ENCODE results near the gene PPP4R1.
"Not testable (repeated sequence)": the region's sequence is repeated elsewhere in the genome, so short reads cannot be mapped to it uniquely, and the experiment has no call there.

Gene PPP4R1, protein sequence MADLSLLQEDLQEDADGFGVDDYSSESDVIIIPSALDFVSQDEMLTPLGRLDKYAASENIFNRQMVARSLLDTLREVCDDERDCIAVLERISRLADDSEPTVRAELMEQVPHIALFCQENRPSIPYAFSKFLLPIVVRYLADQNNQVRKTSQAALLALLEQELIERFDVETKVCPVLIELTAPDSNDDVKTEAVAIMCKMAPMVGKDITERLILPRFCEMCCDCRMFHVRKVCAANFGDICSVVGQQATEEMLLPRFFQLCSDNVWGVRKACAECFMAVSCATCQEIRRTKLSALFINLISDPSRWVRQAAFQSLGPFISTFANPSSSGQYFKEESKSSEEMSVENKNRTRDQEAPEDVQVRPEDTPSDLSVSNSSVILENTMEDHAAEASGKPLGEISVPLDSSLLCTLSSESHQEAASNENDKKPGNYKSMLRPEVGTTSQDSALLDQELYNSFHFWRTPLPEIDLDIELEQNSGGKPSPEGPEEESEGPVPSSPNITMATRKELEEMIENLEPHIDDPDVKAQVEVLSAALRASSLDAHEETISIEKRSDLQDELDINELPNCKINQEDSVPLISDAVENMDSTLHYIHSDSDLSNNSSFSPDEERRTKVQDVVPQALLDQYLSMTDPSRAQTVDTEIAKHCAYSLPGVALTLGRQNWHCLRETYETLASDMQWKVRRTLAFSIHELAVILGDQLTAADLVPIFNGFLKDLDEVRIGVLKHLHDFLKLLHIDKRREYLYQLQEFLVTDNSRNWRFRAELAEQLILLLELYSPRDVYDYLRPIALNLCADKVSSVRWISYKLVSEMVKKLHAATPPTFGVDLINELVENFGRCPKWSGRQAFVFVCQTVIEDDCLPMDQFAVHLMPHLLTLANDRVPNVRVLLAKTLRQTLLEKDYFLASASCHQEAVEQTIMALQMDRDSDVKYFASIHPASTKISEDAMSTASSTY

DNA sequence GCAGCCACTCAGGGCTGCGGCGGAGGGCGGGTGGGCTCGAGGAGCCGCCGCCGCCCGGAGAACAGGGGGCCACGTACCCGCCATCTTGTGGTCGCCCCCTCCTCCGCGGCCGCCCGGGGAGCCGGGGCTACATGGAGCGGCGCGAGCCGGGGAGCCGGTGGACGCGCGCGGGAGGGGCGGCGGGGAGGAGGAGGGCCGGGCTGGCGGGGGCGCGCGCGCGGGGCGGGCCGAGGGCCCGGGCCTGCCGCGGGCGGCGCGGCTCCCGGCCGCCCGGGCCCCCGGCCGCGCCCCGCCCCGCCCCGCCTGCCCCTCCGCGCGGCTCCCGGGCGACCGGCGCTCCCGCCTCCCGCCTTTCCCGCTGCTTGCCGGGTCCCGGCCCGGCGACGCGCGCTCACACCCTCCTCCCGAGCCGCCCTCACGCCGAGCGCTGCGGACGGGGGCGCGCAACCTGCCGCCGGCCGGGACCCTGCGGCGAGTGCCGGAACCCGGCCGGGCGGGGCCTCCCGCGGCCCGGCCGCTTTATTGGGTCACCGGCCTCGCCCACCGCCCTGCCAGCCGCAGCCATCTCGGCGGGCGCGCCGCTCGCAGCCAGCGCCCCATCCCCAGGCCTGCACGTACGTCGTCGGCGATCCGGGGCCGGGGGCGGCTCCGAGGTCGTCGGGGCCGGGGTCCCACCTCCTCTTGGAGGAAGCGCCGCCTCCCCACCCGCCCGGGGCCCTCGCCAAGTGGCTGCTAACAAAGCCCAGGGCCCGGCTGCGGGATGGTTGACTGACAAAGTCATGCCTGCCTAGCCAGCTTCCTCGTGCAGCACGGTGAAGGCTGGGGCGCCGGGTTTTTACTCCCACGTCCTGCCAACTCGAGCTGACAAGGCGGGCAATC is at the start of gene PPP4R1:
PPP4R1 (minus strand) TSS at position 159 of the 879 bp plus-strand sequence; CDS start at position 84, 75 bp downstream.
- peak; percentile 79 for DNase-seq (ENCODE audit: low spot score)

DNA sequence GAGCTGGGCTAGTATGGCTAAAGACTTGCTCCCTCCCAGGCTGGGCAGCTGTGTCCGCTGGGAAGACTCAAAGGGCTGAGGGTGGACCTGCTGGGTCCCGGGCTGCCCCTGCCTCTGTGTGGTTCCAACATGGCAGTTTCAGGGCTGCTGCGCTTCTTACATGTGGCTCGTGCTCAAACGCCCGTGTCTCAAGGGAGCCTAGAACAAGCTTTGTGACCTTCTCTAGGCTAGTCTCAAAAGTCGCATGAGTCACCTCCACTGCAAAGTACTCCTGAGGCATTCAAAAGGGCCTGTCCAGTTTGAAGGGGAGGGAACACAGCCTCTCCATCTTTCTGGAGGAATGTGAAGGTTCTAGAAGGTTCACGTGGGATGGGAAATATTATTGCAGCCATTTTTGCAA is 49.0 kb upstream of the PPP4R1 start:
- no peak for DNase-seq (ENCODE audit: low spot score)

DNA sequence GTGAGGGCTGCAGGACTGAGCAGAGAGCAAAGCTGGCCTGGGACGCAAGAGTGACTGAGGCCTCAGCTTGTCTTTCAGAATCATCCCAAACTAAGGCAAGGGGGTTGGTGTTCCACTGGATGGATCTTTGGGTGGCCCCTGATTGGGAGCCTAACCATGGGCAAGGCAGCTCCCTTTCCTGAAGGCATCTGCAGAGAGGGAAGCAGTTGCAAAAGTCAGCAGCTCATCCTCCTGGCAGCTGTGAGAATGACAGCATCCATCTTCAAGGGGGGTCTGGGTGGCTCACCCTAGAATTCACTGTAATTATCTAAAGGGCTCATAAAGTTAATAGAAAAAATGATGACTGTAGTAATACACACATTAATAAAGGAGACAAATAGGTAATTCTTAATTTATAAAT is 47.2 kb upstream of the PPP4R1 start:
- DNase-seq (ENCODE audit: low spot score): peak; percentile 23

DNA sequence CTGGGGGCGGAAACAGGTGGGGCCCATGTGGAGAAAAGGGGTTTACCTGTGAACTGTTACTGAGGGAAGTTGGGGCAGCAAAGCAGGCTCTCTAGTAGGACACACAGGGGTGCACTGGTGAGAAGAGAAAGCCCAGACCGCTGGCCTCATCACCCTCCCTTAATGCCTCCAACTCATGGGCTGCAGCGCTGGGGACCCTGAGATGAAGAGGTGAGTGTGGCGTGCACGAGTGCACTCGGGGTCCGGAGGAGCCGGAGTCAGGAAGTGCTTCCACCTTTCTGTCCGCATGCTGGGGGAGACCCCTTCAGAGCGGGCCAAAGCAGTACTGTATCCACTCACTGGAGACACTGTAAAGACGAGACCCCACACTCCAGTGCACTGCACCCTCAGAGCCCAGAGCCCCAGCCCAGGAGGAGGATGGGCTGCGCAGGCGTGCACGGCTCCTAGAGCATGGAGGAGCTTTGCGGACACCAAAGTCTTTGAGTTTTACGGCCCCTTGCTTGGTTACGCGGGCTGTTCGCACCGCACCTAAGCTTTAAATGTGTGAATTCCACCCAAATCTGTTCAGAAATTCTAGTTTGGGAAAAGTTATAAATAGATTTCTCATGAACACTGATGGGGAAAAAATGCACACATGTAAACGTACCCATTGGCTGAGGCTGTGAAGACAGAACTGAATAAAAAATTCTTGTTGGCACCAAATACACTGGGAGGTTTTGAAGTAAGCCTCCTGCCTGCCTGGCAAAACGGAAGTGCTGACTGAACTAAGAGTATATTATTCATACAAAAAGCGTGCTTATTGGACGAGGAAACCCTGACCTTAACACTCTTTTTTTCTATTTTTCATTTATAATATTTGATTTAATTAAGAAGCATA is 45.4 kb upstream of the PPP4R1 start:
- no peak for DNase-seq (ENCODE audit: low spot score)

DNA sequence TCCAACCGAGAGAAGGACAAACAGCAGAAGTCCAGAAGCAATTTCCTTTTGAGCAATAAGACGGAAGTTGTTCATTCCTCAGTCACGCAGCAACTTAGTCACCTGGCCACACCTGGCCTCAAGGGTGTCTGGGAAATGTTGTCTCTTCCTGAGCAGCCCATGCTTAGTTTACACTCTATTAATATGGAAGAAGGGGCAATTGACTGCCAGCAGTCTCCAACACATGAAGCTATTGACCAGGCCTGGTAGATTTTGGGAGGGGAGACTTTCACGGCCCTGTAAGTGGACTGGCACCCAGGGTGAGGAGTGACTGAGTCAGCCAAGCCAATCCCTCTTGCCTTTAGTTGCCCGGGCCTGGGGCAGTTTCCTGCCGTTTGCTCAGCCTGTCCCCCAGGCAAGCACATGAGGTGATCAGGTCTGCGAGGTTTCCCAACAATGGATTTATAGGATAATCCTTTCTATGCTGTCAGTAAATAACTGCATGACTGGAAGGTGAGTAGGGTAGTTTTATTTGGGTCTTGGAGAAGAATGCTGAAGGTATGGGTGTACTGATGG is 43.8 kb upstream of the PPP4R1 start:
- no peak for DNase-seq (ENCODE audit: low spot score)

DNA sequence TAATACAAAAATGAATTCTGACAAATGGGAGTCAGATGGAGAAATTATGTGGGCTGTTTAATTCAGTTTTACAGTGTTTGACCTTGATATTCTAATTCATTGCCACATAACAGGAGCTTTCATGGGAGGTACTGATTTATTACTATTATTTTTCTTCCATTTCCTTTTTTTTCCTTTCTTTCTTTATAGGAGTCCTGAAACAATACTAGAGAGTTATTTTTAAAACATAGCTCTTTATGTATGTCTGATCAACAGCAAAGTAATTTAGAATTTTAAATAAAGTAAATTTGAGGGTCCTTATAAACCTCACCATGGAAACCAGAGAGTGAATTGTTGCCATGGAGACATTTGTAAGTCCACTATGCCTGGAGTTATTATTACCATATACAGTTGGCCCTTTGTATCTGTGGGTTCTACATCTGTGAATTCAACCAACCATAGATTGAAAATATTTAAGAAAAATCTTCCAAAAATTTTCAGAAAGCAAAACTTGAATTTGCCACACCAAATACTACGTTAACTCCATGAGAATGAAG is 40.9 kb upstream of the PPP4R1 start:
- DNase-seq (ENCODE audit: low spot score): no peak

DNA sequence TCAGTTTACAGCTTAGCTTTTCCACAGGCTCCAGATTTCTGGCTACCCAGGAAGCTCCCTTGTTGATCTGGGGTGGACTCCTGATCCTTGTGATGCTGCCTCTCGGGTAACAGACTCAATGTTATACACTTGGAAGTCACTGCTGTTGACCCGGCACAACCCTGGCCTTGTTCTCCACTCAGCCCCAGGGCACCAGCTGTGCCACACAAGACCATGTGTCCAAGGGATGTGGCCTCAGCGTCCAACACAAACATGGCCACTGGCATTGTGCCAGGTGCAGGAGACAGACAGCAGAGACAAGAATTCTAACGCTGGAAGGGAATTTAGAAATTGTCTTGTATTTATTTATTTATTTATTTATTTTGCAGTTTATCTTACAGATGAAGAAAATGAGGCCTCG is 39.0 kb upstream of the PPP4R1 start:
- peak; percentile 86 for DNase-seq (ENCODE audit: low spot score)

DNA sequence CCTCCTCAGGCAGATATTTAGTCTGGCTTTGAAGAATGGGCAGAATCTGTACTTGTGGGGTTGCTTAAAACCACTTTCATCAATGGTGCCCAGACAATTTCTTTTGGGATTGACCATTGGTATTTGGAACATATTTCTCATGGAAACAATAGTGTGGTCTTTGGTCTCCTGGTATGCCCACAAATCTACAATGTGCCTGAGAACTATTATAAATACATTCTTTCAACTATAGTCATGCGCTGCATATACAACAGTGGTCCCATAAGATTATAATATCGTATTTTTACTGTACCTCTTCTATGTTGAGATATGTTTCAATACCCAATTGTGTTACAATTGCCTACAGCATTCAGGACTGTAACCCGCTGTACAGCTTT is 34.8 kb upstream of the PPP4R1 start:
- DNase-seq (ENCODE audit: low spot score): no peak

DNA sequence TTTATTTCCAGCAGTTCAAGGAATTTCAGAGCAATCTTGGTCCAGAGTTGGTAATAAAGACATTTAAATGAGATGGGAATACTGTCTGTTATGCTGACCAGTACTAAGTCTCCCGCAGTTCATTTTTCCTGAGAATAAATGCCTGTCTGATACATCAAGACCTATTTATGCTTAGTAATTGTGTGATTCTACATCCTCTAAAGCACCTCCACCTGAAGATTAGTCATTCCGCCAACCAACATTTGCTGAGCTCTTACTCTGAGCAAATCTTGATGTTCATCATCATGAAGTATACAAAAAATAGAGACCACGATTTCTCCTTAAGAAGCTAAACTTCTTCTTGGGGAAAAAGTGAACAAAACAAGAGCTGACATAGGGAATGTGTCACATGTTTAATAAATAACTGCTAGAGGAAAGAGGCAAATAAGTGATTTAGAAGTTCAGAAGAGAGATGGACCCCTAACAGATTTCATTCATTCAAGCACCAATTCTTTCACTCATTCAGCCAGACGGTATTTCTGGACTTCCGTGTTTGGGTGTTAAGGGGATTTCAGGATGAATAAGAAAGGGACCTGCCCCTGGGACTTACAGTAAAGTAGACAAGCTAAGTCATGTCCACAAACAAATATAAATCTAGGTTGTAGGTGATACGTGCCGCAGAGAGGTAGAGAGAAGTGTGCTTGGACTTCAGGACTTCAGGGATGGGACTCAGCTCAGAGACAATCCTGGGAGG is 34.2 kb upstream of the PPP4R1 start:
- DNase-seq (ENCODE audit: low spot score): no peak

DNA sequence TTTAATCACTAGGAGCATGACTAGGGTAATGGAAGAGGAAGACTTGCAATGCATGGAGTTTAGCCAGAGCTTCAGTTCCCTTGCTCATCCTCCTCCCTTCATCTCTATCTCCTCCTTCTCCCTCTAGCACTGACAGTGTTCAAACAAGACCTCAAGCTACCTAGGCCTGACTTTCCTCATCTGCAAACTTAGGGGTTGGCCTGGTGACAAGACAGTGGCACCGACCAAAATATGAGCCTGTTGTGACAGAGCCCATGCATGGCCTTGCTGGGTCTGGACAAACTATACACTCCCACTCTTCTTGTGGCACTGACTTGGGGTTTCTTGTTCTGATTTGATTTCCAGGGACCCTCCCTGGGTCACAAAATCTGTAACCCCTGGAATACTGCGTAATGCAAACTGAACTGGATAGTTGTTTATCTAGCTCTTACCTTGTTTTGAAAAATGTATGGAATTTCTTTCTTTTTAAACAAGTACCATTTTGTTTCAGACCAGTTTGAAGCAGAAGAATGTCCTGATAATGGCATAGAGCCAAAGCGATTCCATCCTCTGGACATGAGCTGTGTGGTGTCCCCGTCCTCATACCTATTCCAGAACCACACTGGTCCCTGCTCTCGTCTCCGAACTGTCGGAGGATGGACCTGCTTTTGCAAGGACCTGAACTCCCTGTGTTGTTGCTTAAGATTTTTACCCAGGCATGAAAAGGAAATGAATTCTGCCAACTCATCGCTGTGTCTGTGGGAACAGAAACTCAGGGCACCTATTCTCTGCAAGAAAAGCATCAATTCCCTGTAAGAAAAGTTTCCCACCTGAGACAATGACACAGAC is 33.4 kb upstream of the PPP4R1 start:
- DNase-seq (ENCODE audit: low spot score): no peak

DNA sequence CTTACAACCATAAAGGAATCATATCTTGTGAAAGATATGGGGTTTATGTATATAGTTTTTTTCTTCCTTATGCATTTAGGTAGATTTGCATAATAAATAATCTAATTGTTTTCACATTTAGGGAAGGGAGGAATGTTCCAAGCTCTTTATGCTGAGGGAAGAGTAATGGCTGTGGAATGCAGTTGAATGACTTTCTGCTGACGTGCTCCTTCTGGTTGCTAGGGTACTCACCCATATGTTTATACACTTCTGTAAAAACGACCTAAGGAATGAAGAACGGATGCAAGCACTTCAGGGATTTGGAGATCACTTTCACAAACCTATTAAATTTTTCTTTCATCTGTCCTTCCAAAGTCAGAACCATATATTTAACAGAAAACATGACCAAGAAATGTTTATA is 29.2 kb upstream of the PPP4R1 start:
- no peak for DNase-seq (ENCODE audit: low spot score)

DNA sequence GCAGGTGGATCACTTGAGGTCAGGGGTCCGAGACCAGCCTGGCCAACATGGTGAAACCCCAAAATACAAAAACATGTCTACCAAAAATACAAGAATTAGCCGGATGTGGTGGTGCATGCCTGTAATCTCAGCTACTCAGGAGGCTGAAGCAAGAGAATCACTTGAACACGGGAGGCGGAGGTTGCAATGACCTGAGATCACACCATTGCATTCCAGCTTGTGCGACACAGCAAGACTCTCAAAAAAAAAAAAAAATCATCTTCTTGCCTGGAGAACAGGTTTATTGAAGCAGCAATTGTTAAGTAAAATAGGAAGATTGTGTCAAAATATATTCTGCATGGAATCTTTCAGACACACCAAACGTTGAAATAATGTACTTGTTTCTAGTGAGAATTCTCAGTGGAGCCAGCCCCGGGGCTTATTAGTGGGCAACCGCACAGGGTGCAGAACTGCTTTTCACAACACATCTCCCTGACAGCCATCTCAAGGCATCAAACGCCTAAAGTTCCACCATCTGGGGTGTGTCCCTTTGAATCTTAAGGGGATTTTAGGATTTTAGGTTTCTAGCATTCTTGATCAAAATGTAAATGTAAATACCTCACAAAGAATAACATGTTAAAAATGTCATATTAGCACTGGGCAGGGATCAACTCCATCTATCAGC is 28.6 kb upstream of the PPP4R1 start:
- DNase-seq (ENCODE audit: low spot score): no peak

DNA sequence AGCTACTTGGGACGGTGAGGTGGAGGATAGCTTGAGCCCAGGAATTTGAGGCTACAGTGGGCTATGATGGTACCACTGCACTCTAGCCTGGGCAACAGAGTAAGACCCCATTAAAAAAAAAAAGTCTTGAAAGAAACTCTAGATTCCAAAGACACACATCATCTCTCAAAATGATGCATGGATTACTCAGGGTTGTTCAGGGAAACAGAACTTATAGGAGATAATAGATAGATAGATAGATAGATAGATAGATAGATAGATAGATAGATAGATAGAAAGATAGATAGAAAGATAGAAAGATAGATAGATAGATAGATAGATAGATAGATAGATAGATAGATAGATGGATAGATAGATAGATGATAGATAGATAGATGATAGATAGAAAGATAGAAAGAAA is 26.7 kb upstream of the PPP4R1 start:
- DNase-seq (ENCODE audit: low spot score): not testable (repeated sequence)

DNA sequence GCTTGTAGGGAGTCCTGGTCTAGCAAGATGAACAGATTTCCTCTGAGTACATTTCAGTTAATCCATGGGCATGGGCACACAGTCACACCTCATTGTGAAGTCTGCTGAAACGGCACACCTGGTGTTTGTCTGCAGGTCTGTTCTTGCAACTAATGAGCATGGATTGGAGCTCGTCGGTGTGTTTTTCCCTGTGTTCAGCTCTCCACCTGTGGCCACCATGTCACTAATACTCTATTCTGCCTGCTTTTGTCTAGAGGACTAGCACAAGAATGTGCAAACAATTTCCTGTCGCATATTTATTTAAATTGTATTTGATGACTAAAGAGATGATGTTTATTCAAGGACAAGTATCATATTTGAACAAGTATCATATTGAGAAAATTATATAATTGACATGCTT is 24.5 kb upstream of the PPP4R1 start:
- no peak for DNase-seq (ENCODE audit: low spot score)

DNA sequence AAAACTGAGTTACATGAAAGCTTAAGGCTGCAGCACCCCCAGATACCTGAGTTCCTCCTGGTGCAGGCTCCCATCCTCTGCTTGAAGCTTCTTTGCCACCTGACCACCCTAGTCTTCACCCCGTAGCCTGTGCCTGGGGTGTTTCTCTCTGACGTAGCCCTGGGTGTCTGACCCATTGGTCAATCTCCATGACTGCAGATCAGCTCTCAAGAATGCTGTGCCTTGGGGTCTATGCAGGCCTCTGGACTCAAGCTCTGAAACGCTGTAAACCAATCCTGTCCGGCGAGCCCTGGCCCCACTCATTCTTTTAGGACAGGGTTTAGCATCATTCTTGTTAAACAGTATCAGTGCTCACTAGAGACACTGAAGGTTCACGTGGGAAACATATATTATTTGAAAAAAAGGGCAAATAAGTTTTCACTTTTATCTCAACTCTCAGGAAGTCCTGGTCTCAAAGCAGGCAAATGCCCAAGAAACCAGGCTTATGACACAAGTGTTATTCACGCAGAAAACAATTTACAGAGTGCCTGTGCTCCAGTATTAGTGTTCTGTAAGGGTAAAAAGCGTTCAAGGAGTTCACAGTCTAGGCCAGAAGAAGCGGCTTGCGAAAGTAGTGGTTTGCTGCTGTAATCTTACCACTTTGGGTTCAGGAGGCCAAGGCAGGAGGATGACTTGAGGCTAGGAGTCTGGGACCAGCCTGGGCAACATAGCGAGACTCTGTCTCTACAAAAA is 22.8 kb upstream of the PPP4R1 start:
- DNase-seq (ENCODE audit: low spot score): no peak

DNA sequence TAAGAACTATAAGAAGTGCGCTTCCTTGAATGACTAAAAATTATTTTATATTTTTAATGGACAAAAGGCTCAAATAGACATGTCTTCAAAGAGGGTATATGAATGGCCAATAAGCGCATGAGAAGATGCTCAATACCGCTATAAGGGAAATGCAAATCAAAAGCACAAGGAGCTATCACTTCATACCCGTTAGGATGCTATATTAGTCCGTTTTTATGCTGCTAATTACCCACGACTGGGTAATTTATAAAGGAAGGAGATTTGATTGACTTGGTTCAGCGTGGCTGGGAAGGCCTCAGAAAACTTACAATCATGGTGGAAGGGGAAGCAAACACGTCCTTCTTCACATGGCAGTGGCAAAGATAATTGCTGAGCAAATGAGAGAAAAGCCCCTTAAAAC is 20.5 kb upstream of the PPP4R1 start:
- no peak for DNase-seq (ENCODE audit: low spot score)

DNA sequence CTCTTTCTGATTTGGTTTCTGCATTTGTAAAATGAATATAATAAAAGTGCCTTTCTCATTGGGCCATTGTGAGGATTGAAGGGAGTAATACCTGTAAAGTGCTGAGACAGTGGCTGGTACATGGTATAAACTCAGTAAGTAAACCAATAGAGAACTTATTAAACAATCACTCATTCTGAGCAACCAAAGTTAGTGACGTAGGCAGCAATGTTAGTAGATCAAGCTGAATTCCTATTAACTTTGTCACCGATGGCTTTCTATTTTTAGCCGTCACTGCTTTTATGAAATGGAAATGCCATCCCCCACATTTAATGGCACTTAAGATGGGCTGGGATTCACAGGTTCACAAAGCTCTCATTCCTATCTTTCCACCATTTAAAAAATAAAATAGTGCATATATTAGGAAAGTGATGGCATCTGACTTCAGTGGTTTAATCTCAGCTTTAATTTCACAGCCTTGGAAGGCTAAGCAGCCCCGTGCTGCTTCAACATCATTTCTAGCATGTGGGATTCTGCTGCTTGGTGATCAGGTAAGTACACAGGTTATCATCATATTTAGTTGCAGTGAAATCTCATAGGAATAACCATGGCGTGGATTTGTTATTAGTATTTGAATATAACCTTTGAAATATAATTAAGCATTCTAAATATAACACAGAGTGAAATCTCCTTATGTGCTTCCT is 17.6 kb upstream of the PPP4R1 start:
- no peak for DNase-seq (ENCODE audit: low spot score)
